GM18520 (cell line): ENCODE data around the gene MICU1.
"Not testable (repeated sequence)": the region's sequence is repeated elsewhere in the genome, so short reads cannot be mapped to it uniquely, and the experiment has no call there.

Experiments
- ATAC-seq: cut with Tn5 transposase; IDR thresholded peaks from one replicate; pipeline ENCODE4 v1.9.1; 2021; ENCODE audit not compliant: unreplicated experiment

Gene MICU1

DNA sequence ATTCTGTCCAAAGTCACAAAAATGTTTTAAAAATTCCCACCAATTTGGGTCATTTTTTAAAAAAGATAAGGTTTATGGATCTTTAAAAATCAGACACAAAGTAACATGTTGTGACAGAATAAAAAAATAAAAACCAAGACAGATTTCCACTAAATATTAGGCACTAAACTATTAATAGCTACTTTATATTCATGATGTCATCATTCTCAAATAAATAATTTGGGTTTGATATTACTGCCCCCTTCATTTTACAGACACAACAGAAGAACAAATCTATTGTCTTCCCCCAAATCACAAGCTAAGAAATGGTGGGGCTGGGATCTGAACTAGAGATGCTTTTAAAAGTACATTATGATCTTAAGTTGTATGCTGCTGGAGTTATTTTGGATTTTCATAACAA lies 119.4 kb downstream of the MICU1 start:
- ATAC-seq = no peak

DNA sequence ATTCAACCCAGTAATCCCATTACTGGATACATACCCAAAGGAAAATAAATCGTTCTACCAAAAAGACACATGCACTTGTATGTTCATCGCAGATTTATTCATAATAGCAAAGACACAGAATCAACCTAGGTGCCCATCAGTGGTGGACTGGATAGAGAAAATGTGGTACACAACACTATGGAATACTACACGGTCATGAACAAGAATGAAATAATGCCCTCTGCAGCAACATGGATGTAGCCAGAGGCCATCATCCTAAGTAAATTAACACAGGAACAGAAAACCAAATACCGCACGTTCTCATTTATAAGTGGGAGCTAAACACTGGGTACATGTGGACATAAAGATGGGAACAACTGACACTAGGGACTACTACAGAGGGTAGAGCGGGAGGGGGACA lies 120.4 kb downstream of the MICU1 start:
- ATAC-seq = no peak

DNA sequence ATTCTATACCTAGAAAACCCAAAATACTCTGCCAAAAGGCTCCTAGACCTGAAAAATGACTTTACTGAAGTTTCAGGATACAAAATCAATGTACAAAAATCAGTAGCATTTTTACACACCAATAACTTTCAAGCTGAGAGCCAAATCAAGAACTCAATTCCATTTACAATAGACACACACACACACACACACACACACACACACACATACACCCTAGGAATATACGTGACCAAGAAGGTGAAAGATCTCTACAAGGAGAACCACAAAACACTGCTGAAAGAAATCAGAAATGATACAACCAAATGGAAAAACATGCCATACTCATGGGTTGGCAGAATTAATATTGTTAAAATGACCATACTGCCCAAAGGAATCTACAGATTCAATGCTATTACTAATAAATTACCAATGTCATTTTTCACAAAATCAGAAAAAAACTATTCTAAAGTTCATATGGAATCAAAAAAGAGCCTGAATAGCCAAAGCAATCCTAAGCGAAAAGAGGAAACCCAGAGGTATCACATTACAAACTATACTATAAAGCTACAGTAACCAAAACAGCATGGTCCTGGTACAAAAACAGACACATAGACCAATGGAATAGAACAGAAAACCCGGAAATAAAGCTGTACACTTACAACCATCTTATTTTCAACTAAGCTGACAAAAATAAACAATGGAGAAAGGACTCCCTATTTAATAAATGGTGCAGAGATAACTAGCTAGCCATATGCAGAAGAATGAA lies 122.0 kb downstream of the MICU1 start:
- ATAC-seq = no peak

GRCh38 chr10:72503241-72503640 lies 122.6 kb downstream of the MICU1 start:
- no peak for ATAC-seq

GRCh38 chr10:72502581-72502980 lies 123.3 kb downstream of the MICU1 start:
- ATAC-seq = no peak

DNA sequence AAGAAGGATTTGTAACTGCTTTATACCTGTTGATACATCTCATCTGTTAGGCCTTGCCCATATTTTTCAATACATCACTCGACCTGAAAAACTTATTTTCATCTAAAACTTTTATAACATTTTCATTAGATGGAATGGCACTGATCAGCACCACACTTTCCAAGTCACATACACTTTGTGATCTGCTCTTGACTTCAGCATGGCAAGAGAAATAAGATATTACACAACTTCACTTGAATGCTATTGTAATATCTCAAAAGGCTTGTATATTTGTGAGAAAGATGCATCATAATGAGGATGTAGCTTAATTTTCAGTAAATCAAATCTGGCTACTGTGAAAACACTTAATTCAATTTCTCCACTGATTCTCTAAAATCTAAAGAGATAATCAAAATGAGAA lies 126.2 kb downstream of the MICU1 start:
- ATAC-seq = no peak

DNA sequence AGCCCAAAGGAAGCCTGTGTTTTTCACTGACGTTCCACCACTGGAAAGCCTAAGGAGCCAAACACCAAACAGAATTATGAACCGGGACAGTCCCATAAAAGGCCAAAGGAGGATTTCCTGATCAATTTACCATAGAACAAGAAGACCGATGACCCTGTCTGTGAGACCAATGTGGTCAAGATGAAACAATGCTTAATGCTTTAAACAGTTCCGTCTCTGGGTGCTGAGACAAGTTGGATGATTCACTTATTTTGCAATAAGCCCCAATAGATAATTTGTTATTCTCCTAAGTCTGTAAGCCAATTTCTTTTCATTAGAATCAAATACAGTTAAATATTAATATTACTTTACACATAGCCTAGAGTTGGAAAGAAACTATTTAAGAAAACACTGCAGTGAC lies 134.9 kb downstream of the MICU1 start:
- ATAC-seq = no peak

GRCh38 chr10:72487521-72487920 lies 138.4 kb downstream of the MICU1 start:
- ATAC-seq = no peak

- ATAC-seq = no peak
These were observed 138.8 kb downstream of the MICU1 start for GRCh38 chr10:72487116-72487515.

- no peak for ATAC-seq
These were observed 140.2 kb downstream of the MICU1 start for GRCh38 chr10:72485701-72486100.

GRCh38 chr10:72484521-72484920 lies 141.4 kb downstream of the MICU1 start:
- no peak for ATAC-seq

GRCh38 chr10:72483471-72483870 lies 142.4 kb downstream of the MICU1 start:
- no peak for ATAC-seq

DNA sequence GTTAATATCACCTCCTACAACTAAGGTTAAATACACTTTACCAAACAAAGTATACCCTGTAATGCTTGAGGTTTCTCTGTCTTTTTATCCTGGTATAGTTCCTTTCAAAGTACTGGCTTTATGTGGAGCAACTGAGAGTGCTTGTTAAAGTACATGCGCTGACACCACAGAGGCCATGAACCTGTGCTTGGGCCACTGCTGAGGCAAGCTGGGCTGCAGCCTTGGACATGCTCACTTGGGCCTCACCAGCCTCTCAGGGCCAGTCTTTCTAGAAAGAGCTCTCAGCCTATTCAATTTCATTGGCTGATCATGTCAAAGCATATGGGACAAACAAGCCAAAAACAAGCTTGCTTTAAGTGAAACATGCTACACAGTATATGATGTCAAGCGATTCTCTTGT lies 145.0 kb downstream of the MICU1 start:
- no peak for ATAC-seq

GRCh38 chr10:72477463-72477862 lies 148.4 kb downstream of the MICU1 start:
- no peak for ATAC-seq

GRCh38 chr10:72472306-72472705 lies 153.6 kb downstream of the MICU1 start:
- no peak for ATAC-seq

DNA sequence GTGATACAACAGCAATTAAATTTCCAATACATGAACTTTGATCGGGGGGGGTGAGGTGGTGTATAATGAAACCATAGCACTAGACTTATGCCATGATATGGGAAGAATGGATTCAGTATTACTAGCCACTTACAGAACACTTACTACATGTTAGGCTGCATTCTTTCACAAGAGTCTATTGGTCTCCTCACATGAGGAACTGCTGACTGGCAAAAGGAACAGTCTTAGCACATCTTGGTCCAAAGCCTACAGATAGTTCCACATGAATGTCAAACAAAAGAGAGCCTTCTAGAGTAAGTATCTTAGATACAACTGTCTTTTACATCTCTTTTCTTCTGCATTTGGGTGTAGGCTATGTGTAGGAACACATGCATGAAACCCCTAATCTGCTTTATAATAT lies 155.2 kb downstream of the MICU1 start:
- no peak for ATAC-seq

DNA sequence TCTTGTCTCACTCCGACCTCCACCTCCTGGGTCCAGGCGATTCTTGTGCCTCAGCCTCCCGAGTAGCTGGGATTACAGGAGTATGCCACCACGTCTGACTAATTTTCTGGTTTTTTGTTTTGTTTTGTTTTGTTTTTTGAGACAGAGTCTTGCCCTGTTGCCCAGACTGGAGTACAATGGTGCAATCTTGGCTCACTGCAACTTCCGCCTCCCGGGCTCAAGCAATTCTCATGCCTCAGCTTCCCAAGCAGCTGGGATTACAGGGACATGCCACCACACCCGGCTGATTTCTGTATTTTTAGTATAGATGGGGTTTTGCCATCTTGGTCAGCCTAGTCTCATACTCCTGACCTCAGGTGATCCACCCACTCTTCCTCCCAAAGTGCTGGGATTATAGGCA lies 158.8 kb downstream of the MICU1 start:
- not testable (repeated sequence) for ATAC-seq

DNA sequence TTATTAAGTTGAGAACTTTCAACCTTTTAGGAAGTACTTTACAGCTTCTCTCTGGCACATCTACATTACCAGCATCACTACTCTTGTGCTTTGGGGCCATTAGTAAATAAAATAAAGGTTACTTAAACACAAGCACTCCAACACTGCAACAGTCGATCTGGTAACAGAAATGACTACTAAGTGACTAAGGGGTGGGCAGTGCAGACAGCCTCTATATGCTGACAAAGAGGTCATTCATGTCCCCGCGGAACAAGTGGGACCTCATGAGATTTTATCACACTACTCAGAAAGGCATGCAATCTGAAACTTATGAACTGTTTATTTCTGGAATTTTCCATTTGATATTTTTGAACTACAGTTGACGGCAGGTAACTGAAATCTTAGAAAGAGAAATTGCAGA lies 159.9 kb downstream of the MICU1 start:
- ATAC-seq = no peak

DNA sequence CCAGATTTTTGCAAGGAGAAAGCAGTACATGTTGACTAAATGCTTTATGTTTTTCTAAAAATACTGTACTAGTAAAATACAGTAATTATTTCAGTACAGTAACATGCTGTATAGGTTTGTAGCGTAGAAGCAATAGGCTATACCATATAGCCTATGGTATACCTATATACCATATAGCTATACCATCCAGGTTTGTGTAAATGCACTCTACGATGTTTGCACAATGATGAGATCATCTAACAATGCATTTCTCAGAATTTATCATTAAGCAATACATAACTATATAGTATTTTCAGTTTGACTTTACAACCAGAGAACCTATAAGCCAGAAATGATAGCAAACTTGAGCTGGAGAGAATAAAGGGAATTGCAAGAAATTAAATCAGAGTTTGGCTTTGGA lies 161.4 kb downstream of the MICU1 start:
- ATAC-seq = no peak

GRCh38 chr10:72462261-72462660 lies 163.6 kb downstream of the MICU1 start:
- ATAC-seq = no peak

- ATAC-seq = no peak
These were observed 164.8 kb downstream of the MICU1 start for GRCh38 chr10:72461085-72461484.

DNA sequence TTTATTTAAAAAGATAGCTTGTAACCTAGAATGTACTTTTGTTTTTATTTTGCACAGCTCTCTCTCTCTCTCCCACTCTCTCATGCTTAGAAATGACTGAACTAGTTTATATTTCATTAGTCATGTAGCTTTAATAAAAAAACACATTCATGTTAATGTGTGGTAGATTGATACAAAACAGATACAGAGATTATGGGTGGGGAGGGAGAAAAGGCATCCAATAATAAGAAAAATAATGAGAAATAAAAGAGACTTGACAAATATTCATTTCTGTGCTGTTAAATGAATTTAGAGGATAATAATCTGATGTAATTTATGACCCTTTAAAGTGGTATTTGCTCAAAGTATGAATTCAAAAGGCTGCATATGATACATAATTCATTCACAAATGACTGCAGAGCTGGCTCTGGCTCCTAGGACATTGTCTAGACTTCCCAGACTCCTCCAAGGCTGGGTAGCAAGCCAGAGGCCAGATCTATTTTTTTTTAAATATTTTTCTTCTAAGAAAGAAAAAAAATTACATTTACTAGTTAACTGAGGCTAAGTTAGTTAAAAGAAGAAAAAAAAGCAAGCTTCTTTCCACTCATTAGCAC lies 165.5 kb downstream of the MICU1 start:
- ATAC-seq = no peak

DNA sequence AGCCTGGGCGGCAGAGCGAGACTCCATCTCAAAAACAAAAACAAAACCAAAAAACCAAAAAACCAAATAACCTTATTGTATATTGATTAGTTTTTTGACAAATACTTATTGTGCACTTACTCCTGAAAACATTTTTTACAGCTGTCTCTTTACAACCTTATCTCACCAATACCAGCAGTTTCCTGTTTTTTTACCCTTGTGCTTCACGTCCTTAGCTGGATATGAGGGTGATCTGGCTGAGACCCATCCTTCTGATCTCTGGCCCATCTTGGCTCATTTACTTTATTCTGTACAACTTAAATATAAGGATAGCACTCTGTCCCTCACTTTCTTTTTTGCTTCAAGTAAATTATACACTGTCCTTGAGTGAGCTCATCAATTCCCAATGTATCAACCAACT lies 166.6 kb downstream of the MICU1 start:
- ATAC-seq = no peak
